GM12891 (cell line): ENCODE results near the gene SMR3B. TPM values are rescaled to one million over a fixed set of nuclear protein-coding genes. Genes with fewer than 3 reads are reported as not detected.

ENCODE experiments used
- DNase-seq: peaks from one replicate; pipeline ENCODE4 v3.0.0; 2011; ENCODE audit warnings: low spot score; ENCODE audit not compliant: insufficient read length
- FAIRE-seq: peaks from 2 replicates; lab custom pipeline; 2011; peaks lifted over from hg19 to GRCh38; lab: Jason Lieb, UNC
- PAX5 ChIP-seq: IDR thresholded peaks from 2 replicates; pipeline ENCODE4 v1.6.1; 2011; ENCODE audit warnings: low read length, moderate library complexity, mild to moderate bottlenecking; ENCODE audit not compliant: insufficient read depth, severe bottlenecking
- POLR2A ChIP-seq: IDR thresholded peaks from 2 replicates; pipeline ENCODE4 v1.6.1; 2011; ENCODE audit warnings: low read depth, low read length, control low read depth
- POLR2AphosphoS5 ChIP-seq: IDR thresholded peaks from 2 replicates; pipeline ENCODE4 v1.6.1; 2011; ENCODE audit warnings: low read depth, low read length, control low read depth
- POU2F2 ChIP-seq: IDR thresholded peaks from 2 replicates; pipeline ENCODE4 v1.6.1; 2011; ENCODE audit warnings: low read depth, mild to moderate bottlenecking, control low read depth, low read length, moderate library complexity
- SPI1 ChIP-seq: IDR thresholded peaks from 2 replicates; pipeline ENCODE4 v1.6.1; 2011; ENCODE audit warnings: low read depth, low read length, control low read depth
- TAF1 ChIP-seq: IDR thresholded peaks from 2 replicates; pipeline ENCODE4 v1.6.1; 2011; ENCODE audit warnings: low read depth, low read length, control low read depth
- polyA plus RNA-seq: library from polyadenylated mRNA; unstranded; fragments of >200 nt; gene quantifications from one replicate; pipeline ENCODE4 v1.2.1, GENCODE V29; 2012; ENCODE audit warnings: low read depth, missing spikeins, inconsistent platforms; ENCODE audit not compliant: missing spikeins

The SMR3B gene
- not detected for polyA plus RNA-seq

DNA sequence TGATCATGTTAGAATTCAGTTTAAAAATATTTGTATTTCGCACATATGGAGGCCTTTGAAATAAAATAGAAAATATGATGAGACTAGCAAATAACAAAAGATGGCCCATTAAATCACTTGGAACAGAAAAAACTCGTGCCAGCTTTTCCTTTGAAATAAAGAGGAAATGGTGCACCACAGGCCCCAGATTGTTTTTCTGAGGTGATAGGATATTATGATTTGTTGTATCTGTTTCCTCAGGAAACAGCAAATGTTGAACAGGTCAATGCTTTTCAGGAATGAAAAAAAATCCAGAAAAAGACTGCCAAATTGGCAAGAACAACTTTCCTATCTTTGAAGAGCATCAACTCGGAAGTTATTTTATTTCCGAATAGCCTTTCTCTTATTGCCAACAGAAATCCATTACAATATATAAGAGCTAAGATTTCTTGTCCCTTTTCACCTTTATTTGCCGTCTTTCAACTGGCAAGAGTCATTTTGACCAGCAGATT, at the start of gene SMR3B:
Gene SMR3B, plus strand, starts transcription at position 441 of the 491 bp plus-strand sequence. CDS start 1,380 bp downstream, outside the sequence.
- FAIRE-seq = no peak
- no peak for TF ChIP-seq PAX5
- no peak for TF ChIP-seq TAF1
- no peak for TF ChIP-seq SPI1
- no peak for TF ChIP-seq POLR2A
- TF ChIP-seq POLR2AphosphoS5 = no peak
- no peak for TF ChIP-seq POU2F2
- no peak for DNase-seq

GRCh38 chr4:70334681-70335080, 48.2 kb upstream of the SMR3B start, which contains the start of gene CABS1:
Gene CABS1 (plus strand): TSS chr4:70334981. CDS start chr4:70335040, 59 bp downstream.
- no peak for TF ChIP-seq POLR2AphosphoS5
- TF ChIP-seq POLR2A = no peak
- TF ChIP-seq PAX5 = no peak
- TF ChIP-seq SPI1 = no peak
- no peak for TF ChIP-seq POU2F2
- TF ChIP-seq TAF1 = no peak
- FAIRE-seq (no peak), DNase-seq (no peak)

DNA sequence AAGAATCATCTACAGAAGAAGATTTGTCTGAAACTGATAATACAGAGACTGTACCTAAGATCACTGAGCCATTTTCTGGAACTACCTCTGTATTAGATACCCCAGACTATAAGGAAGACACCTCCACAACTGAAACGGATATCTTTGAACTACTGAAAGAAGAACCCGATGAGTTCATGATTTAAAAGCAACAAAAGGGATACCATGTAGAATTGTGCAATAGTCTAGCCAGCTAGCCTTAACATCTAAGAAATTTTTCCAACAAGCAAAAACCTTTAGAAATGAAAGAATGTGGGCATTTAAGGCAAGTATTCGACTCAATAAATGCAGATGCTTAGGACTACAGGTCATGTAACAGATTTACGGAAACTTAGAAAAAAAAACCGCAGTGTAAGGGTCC, 46.9 kb upstream of the SMR3B start:
- no peak for FAIRE-seq
- DNase-seq = no peak
- TF ChIP-seq POU2F2 = no peak
- TF ChIP-seq POLR2AphosphoS5 = no peak
- no peak for TF ChIP-seq TAF1
- no peak for TF ChIP-seq PAX5
- TF ChIP-seq POLR2A = no peak
- TF ChIP-seq SPI1 = no peak

DNA sequence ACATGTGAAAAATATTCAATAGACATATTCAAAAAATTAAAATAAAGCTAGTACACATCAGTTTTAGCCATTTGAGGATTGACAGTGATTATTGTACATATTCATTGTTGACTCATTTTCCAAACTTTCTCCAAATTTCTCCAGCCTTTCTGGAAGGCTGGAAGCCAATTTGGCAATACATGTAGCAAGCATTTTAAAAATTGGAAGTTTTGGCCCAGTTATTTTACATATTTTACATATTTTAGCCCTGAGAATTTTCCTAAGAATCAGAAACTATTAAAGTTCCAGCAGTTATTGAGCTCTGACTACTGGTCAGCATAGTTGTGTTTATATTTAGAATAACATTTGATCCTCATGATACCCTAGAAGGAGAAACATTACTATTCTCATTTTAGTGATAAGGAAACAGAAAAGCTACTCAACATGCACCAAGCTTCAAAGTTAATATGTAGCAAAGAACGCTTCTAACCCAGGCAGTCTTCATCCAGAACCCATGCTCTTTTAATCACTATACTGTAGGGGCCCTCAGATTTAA, 45.0 kb upstream of the SMR3B start:
- TF ChIP-seq SPI1 = no peak
- no peak for TF ChIP-seq TAF1
- TF ChIP-seq PAX5 = no peak
- no peak for TF ChIP-seq POLR2AphosphoS5
- TF ChIP-seq POU2F2 = no peak
- TF ChIP-seq POLR2A = no peak
- DNase-seq (no peak), FAIRE-seq (no peak)

- FAIRE-seq (no peak), DNase-seq (no peak)
- no peak for TF ChIP-seq POU2F2
- no peak for TF ChIP-seq SPI1
- TF ChIP-seq POLR2A = no peak
- TF ChIP-seq TAF1 = no peak
- no peak for TF ChIP-seq PAX5
- no peak for TF ChIP-seq POLR2AphosphoS5
Measured at GRCh38 chr4:70356185-70356584, 26.7 kb upstream of the SMR3B start.

- no peak for FAIRE-seq
- TF ChIP-seq POU2F2 = no peak
- TF ChIP-seq TAF1 = no peak
- no peak for DNase-seq
Measured at GRCh38 chr4:70359115-70359661, 23.7 kb upstream of the SMR3B start.

DNA sequence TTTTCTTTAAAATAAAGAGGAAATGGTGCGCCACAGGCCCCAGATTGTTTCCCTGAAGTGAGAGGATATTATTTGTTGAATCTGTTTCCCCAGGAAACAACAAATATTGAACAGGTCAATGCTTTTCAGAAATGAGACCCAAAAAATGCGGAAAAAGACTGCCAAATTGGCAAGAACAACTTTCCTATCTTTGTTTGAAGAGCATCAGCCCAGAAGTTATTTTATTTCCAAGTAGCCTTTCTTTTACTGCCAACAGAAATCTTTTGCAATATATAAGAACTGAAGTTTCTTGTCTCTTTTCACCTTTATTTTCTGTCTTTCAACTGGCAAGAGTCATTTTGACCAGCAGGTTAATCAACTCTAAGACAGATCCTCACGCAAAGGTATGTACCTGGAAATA, 22.5 kb upstream of the SMR3B start, which contains the start of gene SMR3A:
Gene SMR3A, plus strand, starts transcription at position 301 of the 400 bp plus-strand sequence. CDS start 1,356 bp downstream, outside the sequence.
- no peak for FAIRE-seq
- DNase-seq = no peak
- TF ChIP-seq POLR2AphosphoS5 = no peak
- no peak for TF ChIP-seq TAF1
- TF ChIP-seq PAX5 = no peak
- TF ChIP-seq POLR2A = no peak
- no peak for TF ChIP-seq SPI1
- TF ChIP-seq POU2F2 = no peak

- no peak for FAIRE-seq
- peak; percentile 49 for TF ChIP-seq SPI1
- no peak for TF ChIP-seq POU2F2
- no peak for DNase-seq
Measured at GRCh38 chr4:70364002-70364401, 18.9 kb upstream of the SMR3B start.

- DNase-seq = no peak
- no peak for TF ChIP-seq POLR2A
- TF ChIP-seq SPI1 = peak; percentile 56
- no peak for TF ChIP-seq TAF1
- FAIRE-seq = no peak
Measured at GRCh38 chr4:70365479-70365878, 17.5 kb upstream of the SMR3B start.

DNA sequence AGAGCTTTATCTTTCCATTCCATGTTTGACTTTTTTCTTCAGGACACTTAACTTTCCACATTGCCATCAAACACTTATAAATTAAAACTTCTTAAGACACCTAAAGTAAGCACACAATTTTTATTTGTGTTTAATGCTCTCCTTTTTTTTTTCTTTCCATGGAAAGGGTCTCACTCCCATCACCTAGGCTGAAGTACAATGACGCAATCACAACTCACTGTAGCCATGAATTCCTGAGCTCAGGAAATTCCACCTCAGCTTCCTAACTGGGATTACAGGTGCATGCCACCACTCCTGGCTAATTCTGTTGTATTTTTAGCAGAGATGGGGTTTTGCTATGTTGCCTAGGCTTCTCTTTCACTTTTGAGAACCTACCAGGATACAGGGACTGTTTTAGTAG, 15.1 kb upstream of the SMR3B start:
- FAIRE-seq (no peak), DNase-seq (no peak)
- TF ChIP-seq SPI1 = no peak
- TF ChIP-seq PAX5 = no peak
- TF ChIP-seq POU2F2 = no peak
- TF ChIP-seq POLR2AphosphoS5 = no peak
- no peak for TF ChIP-seq TAF1
- no peak for TF ChIP-seq POLR2A
